Liver (tissue), 3 donors: ENCODE measurements around the gene FGD4.

Experiments used
- EGR1 ChIP-seq, 2 donors: IDR thresholded peaks; 2 replicates each; pipeline ENCODE4 v1.6.1; 2016 to 2018; ENCODE audit warnings: antibody characterized with exemption in 2 of 2, low read depth in 2 of 2
- FOXA1 ChIP-seq: IDR thresholded peaks from 2 replicates; pipeline ENCODE4 v1.6.1; 2016; ENCODE audit warnings: antibody characterized with exemption
- FOXA2 ChIP-seq: IDR thresholded peaks from 2 replicates; pipeline ENCODE4 v1.6.1; 2016; ENCODE audit warnings: antibody characterized with exemption
- GABPA ChIP-seq, 2 donors: IDR thresholded peaks in 1 of 2; conservative IDR thresholded peaks in 1 of 2; 2 replicates each; pipeline ENCODE4 v1.6.1; 2016; ENCODE audit warnings: antibody characterized with exemption in 2 of 2, mild to moderate bottlenecking in 1 of 2, moderate library complexity in 1 of 2
- HNF4A ChIP-seq, 2 donors: conservative IDR thresholded peaks; 2 replicates each; pipeline ENCODE4 v1.6.1; 2016; ENCODE audit warnings: antibody characterized with exemption in 2 of 2, mild to moderate bottlenecking in 2 of 2
- JUND ChIP-seq, 2 donors: IDR thresholded peaks; 2 replicates each; pipeline ENCODE4 v1.6.1; 2016; ENCODE audit warnings: antibody characterized with exemption in 2 of 2
- RAD21 ChIP-seq, 2 donors: IDR thresholded peaks; 2 replicates each; pipeline ENCODE4 v1.6.1; 2016; ENCODE audit warnings: antibody characterized with exemption in 2 of 2, mild to moderate bottlenecking in 2 of 2
- TAF1 ChIP-seq: conservative IDR thresholded peaks from 2 replicates; pipeline ENCODE4 v1.6.1; 2016; ENCODE audit warnings: antibody characterized with exemption, mild to moderate bottlenecking
- YY1 ChIP-seq: IDR thresholded peaks from 2 replicates; pipeline ENCODE4 v1.6.1; 2016; ENCODE audit warnings: antibody characterized with exemption, mild to moderate bottlenecking
- TF ChIP-seq, protein P1 (sequence below): fragments of 150-350 bp; IDR thresholded peaks from 2 replicates; pipeline ENCODE4 v1.5.1; 2017; ENCODE audit warnings: improper control_type of control experiment, low read depth, low read length; ENCODE audit not compliant: missing input control
- TF ChIP-seq, protein P2 (sequence below): IDR thresholded peaks from 2 replicates; pipeline ENCODE4 v1.6.1; 2016; ENCODE audit warnings: antibody characterized with exemption
- TF ChIP-seq, protein P3 (sequence below): IDR thresholded peaks from 2 replicates; pipeline ENCODE4 v1.6.1; 2016; ENCODE audit warnings: antibody characterized with exemption, mild to moderate bottlenecking
- TF ChIP-seq, protein P4 (sequence below): IDR thresholded peaks from 2 replicates; pipeline ENCODE4 v1.6.1; 2016; ENCODE audit warnings: antibody characterized with exemption
- TF ChIP-seq, protein P5 (sequence below): IDR thresholded peaks from 2 replicates; pipeline ENCODE4 v1.6.1; 2016; ENCODE audit warnings: antibody characterized with exemption
- donor health status: healthy.
- donor health status: healthy.

DNA sequence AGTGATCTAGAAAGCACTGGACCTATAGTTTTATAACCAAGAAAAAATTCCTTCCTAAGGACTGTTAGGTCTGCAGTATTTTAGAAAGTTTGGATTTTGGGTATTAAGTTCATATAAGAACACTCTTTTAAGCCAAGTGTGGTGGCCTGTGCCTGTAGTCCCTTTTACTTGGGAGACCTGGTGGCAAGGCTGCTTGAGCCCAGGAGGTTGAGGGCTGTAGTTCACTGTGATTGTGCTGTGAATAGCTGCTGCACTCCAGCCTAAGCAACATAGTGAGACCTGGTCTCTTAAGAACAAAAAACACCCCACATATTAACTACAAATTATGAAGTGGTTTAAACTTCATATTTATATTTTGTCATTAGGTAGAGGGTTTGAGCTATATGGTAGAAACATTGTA is 289.4 kb downstream of the FGD4 start:
- TF ChIP-seq, protein P1, sequence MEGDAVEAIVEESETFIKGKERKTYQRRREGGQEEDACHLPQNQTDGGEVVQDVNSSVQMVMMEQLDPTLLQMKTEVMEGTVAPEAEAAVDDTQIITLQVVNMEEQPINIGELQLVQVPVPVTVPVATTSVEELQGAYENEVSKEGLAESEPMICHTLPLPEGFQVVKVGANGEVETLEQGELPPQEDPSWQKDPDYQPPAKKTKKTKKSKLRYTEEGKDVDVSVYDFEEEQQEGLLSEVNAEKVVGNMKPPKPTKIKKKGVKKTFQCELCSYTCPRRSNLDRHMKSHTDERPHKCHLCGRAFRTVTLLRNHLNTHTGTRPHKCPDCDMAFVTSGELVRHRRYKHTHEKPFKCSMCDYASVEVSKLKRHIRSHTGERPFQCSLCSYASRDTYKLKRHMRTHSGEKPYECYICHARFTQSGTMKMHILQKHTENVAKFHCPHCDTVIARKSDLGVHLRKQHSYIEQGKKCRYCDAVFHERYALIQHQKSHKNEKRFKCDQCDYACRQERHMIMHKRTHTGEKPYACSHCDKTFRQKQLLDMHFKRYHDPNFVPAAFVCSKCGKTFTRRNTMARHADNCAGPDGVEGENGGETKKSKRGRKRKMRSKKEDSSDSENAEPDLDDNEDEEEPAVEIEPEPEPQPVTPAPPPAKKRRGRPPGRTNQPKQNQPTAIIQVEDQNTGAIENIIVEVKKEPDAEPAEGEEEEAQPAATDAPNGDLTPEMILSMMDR, result no peak
- TF ChIP-seq TAF1 (no peak), RAD21 (IDR thresholded peaks at IDR 0.05) (no peak), YY1 (no peak), EGR1 (IDR thresholded peaks at IDR 0.05; ENCODE audit: low read depth in 2 of 2) (no peak), GABPA (IDR thresholded peaks at IDR 0.05 in 1 of 2, conservative IDR thresholded peaks at IDR 0.05 in 1 of 2) (no peak), JUND (IDR thresholded peaks at IDR 0.05) (no peak), FOXA1 (no peak), HNF4A (conservative IDR thresholded peaks at IDR 0.05) (no peak), FOXA2 (no peak)
- TF ChIP-seq, protein P2, sequence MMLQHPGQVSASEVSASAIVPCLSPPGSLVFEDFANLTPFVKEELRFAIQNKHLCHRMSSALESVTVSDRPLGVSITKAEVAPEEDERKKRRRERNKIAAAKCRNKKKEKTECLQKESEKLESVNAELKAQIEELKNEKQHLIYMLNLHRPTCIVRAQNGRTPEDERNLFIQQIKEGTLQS, result no peak
- TF ChIP-seq, protein P3, sequence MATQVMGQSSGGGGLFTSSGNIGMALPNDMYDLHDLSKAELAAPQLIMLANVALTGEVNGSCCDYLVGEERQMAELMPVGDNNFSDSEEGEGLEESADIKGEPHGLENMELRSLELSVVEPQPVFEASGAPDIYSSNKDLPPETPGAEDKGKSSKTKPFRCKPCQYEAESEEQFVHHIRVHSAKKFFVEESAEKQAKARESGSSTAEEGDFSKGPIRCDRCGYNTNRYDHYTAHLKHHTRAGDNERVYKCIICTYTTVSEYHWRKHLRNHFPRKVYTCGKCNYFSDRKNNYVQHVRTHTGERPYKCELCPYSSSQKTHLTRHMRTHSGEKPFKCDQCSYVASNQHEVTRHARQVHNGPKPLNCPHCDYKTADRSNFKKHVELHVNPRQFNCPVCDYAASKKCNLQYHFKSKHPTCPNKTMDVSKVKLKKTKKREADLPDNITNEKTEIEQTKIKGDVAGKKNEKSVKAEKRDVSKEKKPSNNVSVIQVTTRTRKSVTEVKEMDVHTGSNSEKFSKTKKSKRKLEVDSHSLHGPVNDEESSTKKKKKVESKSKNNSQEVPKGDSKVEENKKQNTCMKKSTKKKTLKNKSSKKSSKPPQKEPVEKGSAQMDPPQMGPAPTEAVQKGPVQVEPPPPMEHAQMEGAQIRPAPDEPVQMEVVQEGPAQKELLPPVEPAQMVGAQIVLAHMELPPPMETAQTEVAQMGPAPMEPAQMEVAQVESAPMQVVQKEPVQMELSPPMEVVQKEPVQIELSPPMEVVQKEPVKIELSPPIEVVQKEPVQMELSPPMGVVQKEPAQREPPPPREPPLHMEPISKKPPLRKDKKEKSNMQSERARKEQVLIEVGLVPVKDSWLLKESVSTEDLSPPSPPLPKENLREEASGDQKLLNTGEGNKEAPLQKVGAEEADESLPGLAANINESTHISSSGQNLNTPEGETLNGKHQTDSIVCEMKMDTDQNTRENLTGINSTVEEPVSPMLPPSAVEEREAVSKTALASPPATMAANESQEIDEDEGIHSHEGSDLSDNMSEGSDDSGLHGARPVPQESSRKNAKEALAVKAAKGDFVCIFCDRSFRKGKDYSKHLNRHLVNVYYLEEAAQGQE, result no peak
- TF ChIP-seq, protein P4, sequence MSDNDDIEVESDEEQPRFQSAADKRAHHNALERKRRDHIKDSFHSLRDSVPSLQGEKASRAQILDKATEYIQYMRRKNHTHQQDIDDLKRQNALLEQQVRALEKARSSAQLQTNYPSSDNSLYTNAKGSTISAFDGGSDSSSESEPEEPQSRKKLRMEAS, result no peak
- TF ChIP-seq, protein P5, sequence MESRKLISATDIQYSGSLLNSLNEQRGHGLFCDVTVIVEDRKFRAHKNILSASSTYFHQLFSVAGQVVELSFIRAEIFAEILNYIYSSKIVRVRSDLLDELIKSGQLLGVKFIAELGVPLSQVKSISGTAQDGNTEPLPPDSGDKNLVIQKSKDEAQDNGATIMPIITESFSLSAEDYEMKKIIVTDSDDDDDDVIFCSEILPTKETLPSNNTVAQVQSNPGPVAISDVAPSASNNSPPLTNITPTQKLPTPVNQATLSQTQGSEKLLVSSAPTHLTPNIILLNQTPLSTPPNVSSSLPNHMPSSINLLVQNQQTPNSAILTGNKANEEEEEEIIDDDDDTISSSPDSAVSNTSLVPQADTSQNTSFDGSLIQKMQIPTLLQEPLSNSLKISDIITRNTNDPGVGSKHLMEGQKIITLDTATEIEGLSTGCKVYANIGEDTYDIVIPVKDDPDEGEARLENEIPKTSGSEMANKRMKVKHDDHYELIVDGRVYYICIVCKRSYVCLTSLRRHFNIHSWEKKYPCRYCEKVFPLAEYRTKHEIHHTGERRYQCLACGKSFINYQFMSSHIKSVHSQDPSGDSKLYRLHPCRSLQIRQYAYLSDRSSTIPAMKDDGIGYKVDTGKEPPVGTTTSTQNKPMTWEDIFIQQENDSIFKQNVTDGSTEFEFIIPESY, result no peak
